ENCODE data around the gene TOP3A. TPM values are rescaled to one million over a fixed set of nuclear protein-coding genes. Genes with fewer than 3 reads are reported as not detected.
"Not testable (repeated sequence)": the region's sequence is repeated elsewhere in the genome, so short reads cannot be mapped to it uniquely, and the experiment has no call there.

TOP3A gene
- total RNA-seq, 1 donor = 33.0 TPM

DNA sequence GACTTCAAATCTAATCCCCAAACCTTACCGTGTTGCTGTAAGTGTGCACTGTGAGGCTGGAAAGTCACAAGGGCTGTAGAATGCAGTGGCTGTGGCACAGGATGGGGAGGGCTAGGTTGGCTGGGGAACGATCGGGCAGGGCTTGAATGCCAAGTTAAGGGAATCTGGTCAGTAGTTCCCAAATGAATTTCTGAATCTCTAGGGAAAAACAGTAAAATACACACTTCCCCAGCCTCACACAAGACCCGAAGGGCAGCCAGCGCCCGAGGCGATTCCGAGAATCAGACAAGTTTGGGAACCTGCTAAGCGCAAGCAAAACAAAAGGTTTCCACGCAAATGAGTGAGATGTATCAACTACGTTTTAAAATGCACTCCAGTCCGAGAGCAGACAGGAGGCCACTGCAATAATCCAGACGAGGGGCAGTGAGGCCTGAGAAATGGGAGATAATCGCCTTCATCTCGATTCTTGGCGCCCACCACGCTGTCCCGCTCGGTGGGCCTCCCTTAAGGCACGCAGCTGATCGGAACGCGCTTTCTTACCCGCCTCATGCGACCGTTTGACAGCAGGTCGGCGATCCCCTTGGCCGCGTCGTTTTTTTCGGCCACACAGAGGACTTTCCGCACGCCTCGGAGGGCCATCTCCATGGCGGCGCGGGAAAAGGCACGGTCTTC is 599 bp downstream of the TOP3A start:
- Histone ChIP-seq H3K9me3 (ENCODE audit: low read depth, low read length) (no peaks in the 10 kb centered on the region), H3K27me3 (ENCODE audit: insufficient read depth, low read length) (no peaks in the 10 kb centered on the region), H3K4me3 (ENCODE audit: low read length) (peak overlapping the region; percentile 93), H3K4me1 (ENCODE audit: insufficient read depth, low read length) (peaks cover 65% of the 10 kb centered on the region)

DNA sequence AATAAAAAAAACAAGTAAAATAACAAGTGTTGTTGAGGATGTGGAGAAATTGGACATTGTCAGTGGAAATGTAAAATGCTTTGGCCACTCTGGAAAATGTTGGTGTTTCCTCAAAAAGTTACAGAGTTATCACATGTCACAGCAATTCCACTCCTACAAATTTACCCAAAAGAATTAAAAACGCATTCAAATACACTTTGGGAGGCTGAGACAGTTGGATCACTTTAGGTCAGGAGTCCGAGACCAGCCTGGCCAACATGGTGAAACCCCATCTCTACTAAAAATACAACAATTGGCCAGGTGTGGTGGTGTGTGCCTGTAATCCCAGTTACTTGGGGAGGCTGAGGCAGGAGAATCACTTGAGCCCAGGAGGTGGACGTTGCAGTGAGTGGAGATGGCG is 5.6 kb downstream of the TOP3A start:
- no peaks in the 10 kb centered on the region for H3K9me3 ChIP-seq (ENCODE audit: low read depth, low read length)

DNA sequence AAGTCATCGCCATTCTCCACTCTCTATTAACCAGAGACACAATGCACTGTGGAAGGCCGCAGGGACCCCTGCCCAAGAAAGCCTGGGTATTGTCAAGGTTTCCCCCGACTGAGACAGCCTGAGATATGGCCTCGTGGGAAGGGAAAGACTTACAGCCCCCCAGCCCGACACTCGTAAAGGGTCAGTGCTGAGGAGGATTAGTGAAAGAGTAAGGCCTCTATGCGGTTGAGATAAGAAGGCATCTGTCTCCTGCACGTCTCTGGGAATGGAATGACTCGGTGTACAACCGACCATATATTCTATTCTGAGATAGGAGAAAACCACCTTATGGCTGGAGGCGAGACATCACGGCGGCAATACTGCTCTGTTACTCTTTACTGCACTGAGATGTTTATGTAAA is 11.6 kb downstream of the TOP3A start:
- not testable (repeated sequence) for H3K27me3 ChIP-seq (ENCODE audit: insufficient read depth, low read length); H3K9me3 ChIP-seq (ENCODE audit: low read depth, low read length); H3K4me3 ChIP-seq (ENCODE audit: low read length)

More for the DNA sequence above, 5.6 kb downstream of the TOP3A start:
- Histone ChIP-seq H3K4me3 (ENCODE audit: low read length) (no peak overlapping the region), H3K4me1 (ENCODE audit: insufficient read depth, low read length) (peaks cover 25% of the 10 kb centered on the region), H3K27me3 (ENCODE audit: insufficient read depth, low read length) (no peaks in the 10 kb centered on the region)

DNA sequence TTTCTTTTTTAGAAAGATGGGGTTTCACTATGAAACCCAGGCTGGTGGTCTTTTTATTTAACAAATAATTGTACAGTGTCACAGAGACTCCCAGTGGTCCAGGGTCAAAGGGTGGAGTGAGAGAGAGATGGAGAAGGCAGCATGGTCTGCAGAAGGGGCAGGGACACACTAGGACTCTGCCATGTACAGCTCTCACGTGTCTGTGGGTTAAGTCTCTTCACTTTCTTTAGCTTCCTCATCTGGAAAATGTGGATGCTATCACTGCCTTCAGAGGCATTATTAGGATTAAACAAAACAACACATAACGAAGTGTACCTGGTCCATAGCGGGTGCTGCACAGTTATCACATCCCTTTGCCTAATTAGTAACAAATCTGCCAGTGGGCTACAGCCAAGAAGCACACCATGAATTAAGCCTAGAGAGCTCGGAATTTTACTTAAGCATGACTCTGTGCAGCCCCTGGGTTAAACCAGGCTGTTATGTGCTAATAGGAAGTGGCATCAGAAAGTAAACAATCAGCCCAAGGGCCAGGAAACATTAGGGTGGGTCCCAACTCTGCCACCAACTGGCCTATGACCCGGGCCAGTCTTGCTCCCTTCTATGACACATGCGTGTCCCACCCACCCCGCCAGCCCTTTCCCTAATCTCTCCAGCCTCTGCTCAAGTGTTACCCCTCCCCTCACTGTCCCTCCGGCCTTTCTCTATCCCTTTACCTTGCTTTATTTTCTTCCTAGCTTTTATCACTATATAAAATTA is 13.9 kb downstream of the TOP3A start:
- H3K4me1 ChIP-seq (ENCODE audit: insufficient read depth, low read length) = peaks cover 50% of the 10 kb centered on the region
- H3K27me3 ChIP-seq (ENCODE audit: insufficient read depth, low read length) = no peaks in the 10 kb centered on the region
- H3K4me3 ChIP-seq (ENCODE audit: low read length) = no peak overlapping the region
- no peaks in the 10 kb centered on the region for H3K9me3 ChIP-seq (ENCODE audit: low read depth, low read length)

More for the DNA sequence above, 11.6 kb downstream of the TOP3A start:
- peaks cover 35% of the 10 kb centered on the region for H3K4me1 ChIP-seq (ENCODE audit: insufficient read depth, low read length)

DNA sequence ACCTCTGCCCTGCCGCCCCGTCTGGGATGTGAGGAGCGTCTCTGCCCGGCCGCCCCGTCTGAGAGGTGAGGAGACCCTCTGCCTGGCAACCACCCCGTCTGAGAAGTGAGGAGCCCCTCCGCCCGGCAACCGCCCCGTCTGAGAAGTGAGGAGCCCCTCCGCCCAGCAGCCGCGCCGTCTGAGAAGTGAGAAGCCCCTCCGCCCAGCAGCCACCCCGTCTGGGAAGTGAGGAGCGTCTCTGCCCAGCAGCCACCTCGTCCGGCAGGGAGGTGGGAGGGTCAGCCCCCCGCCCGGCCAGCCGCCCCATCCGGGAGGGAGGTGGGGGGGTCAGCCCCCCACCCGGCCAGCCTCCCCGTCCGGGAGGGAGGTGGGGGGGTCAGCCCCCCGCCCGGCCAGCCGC is 16.7 kb downstream of the TOP3A start:
- H3K4me1 ChIP-seq (ENCODE audit: insufficient read depth, low read length) = peaks cover 51% of the 10 kb centered on the region
- H3K27me3 ChIP-seq (ENCODE audit: insufficient read depth, low read length); H3K4me3 ChIP-seq (ENCODE audit: low read length); H3K9me3 ChIP-seq (ENCODE audit: low read depth, low read length): not testable (repeated sequence)

DNA sequence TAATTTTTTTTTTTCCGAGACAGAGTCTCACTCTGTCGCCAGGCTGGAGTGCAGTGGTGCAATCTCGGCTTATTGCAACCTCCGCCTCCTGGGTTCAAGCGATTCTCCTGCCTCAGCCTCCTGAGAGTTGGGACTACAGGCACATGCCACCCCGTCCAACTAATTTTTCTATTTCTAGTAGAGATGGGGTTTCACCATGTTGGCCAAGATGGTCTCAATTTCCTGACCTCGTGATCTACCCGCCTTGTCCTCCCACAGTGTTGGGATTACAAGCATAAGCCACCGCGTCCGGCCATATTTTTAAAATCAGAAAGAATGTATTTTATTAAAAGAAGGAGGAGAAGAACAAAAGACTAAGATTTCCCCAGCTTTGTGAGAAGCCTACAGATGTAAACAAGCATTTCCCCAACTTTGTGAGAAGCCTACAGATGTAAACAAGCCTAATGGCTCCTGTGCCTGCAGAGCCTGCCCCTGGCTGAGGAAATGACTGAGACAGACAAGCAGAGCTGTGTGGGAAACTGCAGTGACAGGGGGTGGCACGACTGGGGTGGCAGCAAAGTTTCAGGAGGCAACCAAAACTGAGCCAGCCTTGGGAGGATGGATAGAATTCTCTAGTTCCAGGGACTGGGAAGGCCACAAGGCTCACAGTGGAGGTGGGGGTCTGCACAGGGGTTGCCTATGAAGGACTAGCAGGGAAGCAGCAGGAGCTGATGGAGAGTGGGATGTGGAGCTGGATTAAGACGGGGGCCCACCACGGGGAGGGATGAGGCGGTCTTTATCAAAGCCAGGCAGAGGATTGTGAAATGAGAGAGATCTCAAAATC is 22.9 kb downstream of the TOP3A start:
- Histone ChIP-seq H3K4me3 (ENCODE audit: low read length) (no peak overlapping the region), H3K4me1 (ENCODE audit: insufficient read depth, low read length) (peaks cover 10% of the 10 kb centered on the region), H3K9me3 (ENCODE audit: low read depth, low read length) (no peaks in the 10 kb centered on the region), H3K27me3 (ENCODE audit: insufficient read depth, low read length) (no peaks in the 10 kb centered on the region)

DNA sequence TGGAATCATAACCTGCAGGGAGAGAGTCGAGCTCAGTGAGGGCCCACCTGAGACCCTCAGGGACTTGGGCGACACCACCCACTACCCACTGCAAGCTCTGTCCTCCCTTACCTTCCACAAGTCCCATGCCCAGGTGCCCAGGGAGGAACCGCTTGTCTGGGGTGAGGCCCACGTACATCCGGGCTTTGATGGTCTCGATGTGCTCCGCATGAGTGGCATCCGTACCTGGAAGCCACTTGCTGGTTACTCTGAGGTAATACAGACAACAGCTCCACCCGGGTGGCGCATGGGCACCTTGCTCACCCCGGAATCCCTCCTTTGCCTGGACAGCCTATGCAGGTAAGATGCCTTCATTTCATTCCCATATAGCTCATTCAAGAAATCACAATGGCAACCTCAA is 29.5 kb downstream of the TOP3A start:
- no peaks in the 10 kb centered on the region for H3K4me1 ChIP-seq (ENCODE audit: insufficient read depth, low read length)
- H3K9me3 ChIP-seq (ENCODE audit: low read depth, low read length) = no peaks in the 10 kb centered on the region
- no peak overlapping the region for H3K4me3 ChIP-seq (ENCODE audit: low read length)
- H3K27me3 ChIP-seq (ENCODE audit: insufficient read depth, low read length) = no peaks in the 10 kb centered on the region

DNA sequence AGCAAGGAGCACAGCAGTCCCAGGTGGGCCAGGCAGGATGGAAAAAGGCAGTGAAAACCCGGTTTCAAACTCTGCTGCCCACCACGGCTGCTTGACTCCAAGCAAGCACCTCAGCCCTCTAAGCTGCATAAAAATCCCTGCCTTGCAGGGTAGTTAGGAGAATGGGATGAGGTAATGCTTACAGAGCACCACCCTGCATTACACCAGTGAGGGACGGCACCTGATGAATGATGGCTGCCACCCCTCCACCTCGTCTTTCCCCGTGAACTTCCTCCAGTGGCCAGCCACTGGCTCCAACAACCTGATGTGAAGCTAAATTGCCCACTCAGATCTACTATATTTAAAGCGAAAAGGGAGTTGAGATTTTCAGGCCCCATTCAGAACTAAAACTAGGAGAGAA is 33.0 kb downstream of the TOP3A start:
- no peaks in the 10 kb centered on the region for H3K4me1 ChIP-seq (ENCODE audit: insufficient read depth, low read length)
- H3K27me3 ChIP-seq (ENCODE audit: insufficient read depth, low read length) = no peaks in the 10 kb centered on the region
- no peaks in the 10 kb centered on the region for H3K9me3 ChIP-seq (ENCODE audit: low read depth, low read length)

DNA sequence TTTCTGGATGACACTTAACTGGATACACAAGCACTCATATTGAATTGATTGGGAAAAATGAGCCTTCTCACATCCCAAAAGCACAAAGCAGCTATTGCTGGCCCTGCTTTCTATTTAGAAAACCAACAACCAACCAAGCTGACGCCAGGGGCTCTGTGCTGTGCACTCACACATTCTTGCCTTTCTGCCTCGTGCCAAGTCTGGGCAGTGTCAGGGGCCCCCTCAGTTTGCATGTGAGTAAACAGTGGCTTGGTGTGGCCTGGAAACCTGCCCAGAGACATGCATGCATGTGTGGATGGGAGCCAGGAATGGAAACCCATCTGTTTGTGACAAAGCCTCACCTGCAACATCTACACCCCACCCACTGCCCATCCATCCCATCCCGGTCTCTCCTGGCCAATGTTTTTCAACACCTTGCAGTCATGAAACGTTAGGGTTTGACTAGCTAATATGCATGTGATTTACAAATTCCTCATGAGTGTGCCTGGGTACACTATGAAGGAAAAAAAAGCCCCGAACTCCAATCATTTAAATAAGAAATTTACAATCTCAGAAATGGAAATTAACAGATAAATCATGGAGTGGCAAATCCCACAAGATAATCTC is 33.9 kb downstream of the TOP3A start:
- Histone ChIP-seq H3K27me3 (ENCODE audit: insufficient read depth, low read length) (no peaks in the 10 kb centered on the region), H3K4me3 (ENCODE audit: low read length) (no peak overlapping the region), H3K4me1 (ENCODE audit: insufficient read depth, low read length) (no peaks in the 10 kb centered on the region), H3K9me3 (ENCODE audit: low read depth, low read length) (no peaks in the 10 kb centered on the region)

More for the DNA sequence above, 33.0 kb downstream of the TOP3A start:
- H3K4me3 ChIP-seq (ENCODE audit: low read length) = no peak overlapping the region

DNA sequence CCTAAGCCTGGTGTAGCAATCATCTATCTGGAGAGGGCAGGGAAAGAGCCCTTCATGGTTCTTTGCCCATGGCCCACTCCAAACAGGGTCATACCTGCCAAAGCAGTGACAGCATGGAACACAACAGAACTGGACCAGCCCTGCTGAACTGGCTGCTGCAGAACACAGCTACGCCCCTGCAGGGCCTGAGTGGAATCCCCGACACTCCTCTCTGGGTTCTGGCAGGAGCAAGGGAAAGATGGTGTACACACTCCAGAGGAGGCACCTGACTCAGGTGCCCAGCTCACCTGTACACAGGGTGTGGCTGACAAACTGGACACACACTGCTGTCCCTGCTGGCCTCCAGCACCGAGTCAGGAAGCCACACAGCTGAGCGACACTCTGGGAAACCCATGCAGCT is 34.5 kb downstream of the TOP3A start:
- Histone ChIP-seq H3K4me3 (ENCODE audit: low read length) (no peak overlapping the region), H3K4me1 (ENCODE audit: insufficient read depth, low read length) (no peaks in the 10 kb centered on the region), H3K9me3 (ENCODE audit: low read depth, low read length) (no peaks in the 10 kb centered on the region), H3K27me3 (ENCODE audit: insufficient read depth, low read length) (no peaks in the 10 kb centered on the region)

DNA sequence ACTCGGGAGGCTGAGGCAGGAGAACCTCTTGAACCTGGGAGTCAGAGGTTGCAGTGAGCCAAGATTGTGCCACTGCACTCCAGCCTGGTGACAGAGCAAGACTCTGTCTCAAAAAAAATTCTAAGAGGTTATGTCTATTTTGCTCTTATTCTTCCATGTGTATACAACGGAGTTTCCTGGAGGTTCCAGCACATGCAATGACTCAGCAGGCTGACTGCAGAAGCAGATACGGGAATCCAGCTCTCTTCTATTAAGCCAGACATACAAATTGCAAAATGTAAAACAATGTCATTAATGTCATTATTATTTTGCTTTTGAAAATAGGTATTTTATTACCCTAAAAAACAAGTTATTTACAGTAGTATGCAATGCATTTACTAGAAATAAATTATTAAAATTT is 35.9 kb downstream of the TOP3A start:
- Histone ChIP-seq H3K9me3 (ENCODE audit: low read depth, low read length) (no peaks in the 10 kb centered on the region), H3K4me1 (ENCODE audit: insufficient read depth, low read length) (no peaks in the 10 kb centered on the region), H3K4me3 (ENCODE audit: low read length) (no peak overlapping the region), H3K27me3 (ENCODE audit: insufficient read depth, low read length) (no peaks in the 10 kb centered on the region)

DNA sequence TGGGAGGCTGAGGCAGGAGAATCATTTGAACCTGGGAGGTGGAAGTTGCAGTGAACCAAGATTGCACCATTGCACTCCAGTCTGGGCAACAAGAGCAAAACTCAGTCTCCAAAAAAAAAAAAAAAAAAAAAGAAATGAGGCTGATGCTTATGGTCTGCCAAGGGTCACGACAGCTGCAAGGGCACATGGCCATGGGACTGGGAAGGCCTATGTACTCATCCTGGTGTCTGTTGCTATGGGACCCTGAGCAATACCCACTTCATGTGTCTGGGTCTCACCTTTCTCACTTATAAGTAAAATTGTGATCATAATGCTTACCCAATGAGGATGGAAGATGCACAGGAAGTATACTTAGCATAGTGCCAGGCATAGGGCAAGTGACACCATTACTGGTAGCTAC is 37.7 kb downstream of the TOP3A start:
- Histone ChIP-seq H3K4me1 (ENCODE audit: insufficient read depth, low read length) (no peaks in the 10 kb centered on the region), H3K4me3 (ENCODE audit: low read length) (no peak overlapping the region), H3K27me3 (ENCODE audit: insufficient read depth, low read length) (no peaks in the 10 kb centered on the region), H3K9me3 (ENCODE audit: low read depth, low read length) (no peaks in the 10 kb centered on the region)

DNA sequence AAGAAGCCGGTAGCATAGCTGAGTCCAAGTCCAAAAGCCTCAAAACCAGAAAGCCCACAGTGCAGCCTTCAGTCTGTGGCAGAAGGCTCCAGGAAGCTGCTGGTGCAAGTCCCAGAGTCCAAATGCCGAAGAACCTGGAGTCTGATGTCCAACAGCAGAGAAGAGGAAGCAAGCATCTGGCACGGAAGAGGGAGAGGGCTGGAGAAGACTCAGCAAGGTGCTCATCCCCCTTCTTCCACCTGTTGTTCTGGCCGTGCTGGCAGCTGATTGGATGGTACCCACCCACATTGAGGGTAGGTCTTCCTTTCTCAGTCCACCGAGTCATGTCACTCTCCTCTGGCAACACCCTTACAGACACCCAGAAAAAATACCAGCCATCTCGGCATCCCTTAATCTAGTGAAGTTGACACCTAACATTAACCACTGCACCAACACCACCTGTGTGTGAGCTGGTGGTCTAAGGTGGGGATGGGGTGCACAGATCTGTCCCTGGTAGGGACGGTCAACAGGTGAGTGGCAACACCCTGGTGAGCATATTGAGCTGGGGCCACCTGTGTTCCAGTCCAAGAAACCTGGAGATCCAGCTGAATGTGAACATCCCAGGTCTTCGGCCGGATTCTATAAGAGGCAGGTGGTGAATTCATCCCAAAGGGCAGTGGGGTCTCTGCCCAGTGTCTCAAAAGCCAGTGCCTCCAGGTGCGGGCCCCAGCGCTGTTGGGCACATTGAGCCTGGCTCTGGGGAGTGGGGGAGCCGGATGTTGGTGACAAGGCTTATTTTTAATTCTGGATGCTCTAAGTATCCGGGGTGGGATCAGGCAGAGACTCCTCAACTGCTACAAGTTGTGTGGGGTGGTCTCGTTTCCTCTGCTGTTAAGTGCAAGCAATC is 44.5 kb downstream of the TOP3A start:
- no peaks in the 10 kb centered on the region for H3K4me1 ChIP-seq (ENCODE audit: insufficient read depth, low read length)
- no peaks in the 10 kb centered on the region for H3K27me3 ChIP-seq (ENCODE audit: insufficient read depth, low read length)

More for the DNA sequence above, 44.5 kb downstream of the TOP3A start:
- no peak overlapping the region for H3K4me3 ChIP-seq (ENCODE audit: low read length)
- no peaks in the 10 kb centered on the region for H3K9me3 ChIP-seq (ENCODE audit: low read depth, low read length)
